ENCODE measurements around the gene SSTR4.
A peak's percentile ranks its signal among the peaks of the same experiment; 100 is the strongest.

SSTR4 gene

DNA sequence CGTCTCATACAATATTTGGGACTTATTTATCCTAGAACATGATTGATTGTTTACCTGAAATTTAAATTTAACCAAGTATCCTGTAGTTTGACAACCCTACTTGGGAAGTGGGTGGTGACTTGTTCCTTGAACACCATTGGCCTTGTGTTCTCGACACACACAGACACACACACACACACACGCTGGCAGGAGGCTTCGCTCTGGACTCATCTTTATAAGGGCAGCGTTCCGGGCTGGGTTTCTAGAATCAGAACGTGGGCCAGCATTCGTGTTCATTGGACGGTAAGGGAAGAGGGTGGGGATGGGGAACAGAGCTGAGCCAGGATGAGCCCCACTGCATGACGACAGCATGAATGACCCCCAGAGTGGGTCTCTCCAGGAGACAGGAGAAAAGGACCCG, 16.2 kb upstream of the SSTR4 start:
- no peak for DNase-seq

DNA sequence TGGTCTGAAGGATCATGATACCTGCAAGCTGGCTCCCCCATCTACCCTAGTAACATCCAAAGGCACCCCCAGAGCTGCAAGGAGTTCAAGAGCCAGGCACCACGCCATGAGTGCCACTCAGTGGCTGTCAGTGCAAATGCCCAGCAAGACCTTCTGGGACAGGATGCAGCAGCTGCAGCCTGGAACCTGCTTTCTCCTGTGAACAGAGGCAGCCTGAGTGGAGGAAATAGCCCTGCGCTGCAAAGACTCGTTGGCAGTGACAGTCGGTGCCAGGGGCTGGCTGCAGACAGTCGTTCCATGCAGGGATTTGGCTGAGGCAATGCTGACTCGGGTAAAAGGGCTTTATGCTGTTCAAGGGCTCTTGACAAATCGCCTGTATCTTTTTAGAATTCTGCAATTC, 15.7 kb upstream of the SSTR4 start:
- DNase-seq = no peak

DNA sequence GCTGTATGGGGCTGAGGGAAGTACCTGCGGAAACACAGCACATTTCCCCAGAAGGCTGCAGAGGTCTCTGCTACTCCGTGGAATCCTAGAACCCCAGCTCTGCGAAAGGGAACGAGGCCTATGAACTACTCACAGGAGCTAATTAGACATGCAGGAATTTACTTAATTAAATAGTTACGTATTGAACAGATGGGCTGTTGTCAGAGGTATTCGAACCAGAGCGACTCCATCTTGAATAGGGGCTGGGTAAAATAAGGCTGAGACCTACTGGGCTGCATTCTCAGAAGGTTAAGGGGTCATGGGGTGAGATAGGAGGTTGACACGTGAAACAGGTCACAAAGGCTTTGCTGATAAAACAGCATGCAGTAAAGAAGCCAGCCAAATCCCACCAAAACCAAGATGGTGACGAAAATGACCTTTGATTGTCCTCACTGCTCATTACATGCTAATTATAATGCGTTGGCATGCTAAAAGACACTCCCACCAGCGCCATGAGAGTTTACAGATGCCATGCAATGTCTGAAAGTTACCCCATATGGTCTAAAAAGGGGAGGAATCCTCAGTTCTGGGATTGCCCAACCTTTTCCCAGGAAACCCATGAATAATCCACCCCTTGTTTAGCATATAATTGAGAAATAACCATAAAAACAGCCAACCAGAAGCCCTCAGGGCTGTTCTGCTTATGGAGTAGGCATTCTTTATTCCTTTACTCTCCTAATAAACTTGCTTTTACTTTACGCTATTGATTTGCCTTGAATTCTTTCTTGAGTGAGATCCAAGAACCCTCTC, 14.7 kb upstream of the SSTR4 start:
- DNase-seq = no peak

DNA sequence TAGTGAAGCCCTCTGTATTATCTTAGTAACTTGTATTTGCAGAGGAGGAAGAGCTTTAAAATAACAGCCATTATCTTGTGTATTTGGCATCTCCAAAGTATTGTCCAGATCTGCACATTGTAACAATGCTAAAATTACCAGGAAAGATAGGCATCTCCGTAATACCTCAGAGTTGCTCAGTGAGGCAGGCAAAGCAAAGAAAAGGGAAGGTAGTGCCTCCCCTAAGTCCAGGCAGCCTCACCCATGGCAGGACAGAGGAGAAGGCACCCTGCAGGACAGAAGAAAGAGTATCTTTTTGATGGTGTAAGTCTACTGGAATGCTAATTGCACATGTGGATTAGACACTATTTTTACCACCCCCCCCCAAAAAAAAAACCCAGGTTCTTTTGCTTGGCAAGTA, 13.6 kb upstream of the SSTR4 start:
- no peak for DNase-seq

GRCh38 chr20:23021951-23022350, 13.2 kb upstream of the SSTR4 start:
- no peak for DNase-seq

DNA sequence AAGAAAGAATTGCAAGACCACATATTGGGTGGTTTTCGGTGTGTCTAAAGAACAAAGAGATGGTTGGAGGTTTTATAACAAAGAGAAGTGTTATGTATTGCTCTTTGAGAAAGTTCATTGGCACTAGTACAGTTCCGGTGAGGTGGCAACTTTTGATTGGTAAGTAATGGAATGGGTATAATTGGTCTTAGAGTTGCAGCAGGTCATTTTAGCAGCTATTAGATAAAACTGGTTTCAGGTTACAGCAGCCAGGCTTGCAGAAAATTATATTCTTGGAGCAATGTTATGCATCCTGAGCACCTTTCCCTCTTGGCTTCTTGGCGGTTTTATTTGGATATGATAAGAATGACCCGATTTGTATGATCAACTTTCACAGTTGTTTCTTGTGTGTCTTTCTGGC, 12.3 kb upstream of the SSTR4 start:
- DNase-seq = no peak

DNA sequence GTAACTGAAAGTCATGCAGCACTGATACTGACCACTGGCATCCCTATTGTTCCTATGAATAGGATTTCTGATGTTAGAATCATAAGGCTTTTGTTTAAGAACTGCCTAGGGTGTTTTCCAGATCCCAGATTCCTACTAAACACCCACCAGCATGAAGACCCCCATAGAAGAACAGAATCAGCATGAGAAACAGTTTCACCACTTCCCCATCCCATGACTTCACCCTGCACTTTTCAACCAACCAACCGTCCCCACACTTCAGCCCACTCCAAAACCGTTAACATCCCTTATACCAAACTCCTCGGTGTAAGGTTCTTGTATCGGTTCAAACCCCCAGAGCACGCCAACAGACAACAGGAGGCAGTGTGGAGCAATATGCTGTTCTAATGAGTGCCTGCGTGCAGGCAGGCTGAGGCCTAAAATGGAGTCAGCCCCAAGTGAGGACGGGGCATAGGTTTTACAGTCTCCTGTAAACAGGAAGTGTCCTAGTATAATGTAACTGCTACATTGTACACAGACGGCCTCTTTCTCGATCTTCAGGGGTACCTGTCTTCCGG, 11.4 kb upstream of the SSTR4 start:
- DNase-seq = no peak

- DNase-seq = no peak
These were observed 10.4 kb upstream of the SSTR4 start for GRCh38 chr20:23024701-23025100.

GRCh38 chr20:23025503-23025902, 9.6 kb upstream of the SSTR4 start:
- DNase-seq = peak; percentile 78

DNA sequence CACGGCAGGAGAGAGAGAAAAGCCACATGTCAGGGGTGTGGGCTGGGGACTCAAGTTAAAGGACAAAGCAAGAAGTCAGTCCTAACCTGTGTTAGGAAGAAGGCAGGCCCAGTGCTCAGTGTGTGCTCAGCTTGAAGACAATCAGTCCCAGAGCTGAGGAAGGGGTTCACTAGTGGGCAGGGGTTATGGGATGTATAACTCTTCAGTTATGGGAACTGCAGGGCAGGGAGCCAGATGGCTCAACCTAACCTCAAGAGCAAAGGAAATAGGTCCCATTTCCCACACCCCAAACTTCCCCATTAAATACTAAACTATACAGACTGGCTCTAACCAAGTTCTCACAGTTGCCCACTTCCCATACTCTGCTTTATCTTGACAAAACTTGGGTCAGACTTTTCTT, 7.4 kb upstream of the SSTR4 start:
- no peak for DNase-seq

DNA sequence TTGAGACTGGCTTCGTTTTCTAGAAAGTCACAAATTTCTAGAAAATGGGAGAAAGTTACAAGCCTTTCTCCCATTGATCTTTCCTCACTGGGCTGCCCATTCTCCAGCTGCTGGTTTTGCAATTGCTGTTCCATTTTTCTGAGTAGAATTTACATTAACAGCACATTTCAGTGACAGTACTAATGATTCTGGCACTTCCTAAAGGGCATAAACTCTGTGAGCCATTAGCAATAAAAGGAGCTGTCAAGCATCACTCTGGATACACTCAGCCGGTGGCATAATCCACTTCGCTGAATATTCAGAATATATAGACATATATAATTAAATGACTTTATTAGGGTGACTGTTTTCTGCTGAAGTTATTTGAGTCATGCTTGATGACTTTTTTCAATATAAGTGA, 6.7 kb upstream of the SSTR4 start:
- no peak for DNase-seq

GRCh38 chr20:23029324-23029723, 5.8 kb upstream of the SSTR4 start:
- no peak for DNase-seq

GRCh38 chr20:23031346-23031745, 3.8 kb upstream of the SSTR4 start:
- no peak for DNase-seq

- DNase-seq = no peak
These were observed 2.9 kb upstream of the SSTR4 start for GRCh38 chr20:23032056-23032749.

DNA sequence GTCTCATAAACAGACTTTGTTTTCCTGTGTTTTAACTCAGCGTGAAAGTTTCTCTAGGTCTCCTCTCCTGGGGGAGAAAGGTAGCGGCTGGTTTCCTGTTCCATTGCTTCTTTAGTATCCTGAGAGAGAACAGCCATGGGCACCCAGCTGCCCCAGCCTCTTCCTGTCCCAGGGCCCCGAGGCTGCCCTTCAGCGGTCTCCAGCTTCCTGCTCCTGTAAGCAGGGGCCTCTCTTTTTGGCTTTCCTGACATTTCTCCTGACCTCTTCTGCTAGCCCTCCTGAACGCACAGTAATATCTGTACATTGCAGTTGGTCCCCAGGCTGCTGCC, 2.4 kb upstream of the SSTR4 start:
- DNase-seq = no peak

GRCh38 chr20:23033918-23034317, 1.2 kb upstream of the SSTR4 start:
- DNase-seq = no peak

- no peak for DNase-seq
These were observed 619 bp downstream of the SSTR4 start for GRCh38 chr20:23035731-23036130.

GRCh38 chr20:23036371-23036770, 1.3 kb downstream of the SSTR4 start:
- no peak for DNase-seq

DNA sequence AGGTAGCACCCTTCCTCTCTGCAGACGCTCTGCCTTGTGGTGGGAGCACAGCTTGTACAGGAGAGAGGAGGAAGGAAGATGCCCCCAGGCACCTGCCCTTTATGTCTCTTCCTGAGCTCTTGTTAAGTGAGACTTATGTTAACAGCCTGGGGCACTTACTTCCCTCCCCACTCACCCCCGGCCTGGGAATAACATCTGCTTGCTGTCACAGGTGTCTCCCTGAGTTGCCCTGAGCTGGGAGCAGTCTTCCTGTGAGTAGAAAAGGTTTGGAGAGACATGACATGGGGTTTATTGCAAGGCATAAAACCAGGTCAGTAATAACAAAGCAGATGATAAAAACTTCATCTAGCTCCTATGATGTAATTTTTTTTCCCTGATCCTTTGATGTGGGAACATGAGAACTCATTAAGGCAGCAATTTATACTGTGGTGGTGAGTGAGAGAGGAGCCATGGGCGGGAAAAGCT, 1.9 kb downstream of the SSTR4 start:
- DNase-seq = no peak

DNA sequence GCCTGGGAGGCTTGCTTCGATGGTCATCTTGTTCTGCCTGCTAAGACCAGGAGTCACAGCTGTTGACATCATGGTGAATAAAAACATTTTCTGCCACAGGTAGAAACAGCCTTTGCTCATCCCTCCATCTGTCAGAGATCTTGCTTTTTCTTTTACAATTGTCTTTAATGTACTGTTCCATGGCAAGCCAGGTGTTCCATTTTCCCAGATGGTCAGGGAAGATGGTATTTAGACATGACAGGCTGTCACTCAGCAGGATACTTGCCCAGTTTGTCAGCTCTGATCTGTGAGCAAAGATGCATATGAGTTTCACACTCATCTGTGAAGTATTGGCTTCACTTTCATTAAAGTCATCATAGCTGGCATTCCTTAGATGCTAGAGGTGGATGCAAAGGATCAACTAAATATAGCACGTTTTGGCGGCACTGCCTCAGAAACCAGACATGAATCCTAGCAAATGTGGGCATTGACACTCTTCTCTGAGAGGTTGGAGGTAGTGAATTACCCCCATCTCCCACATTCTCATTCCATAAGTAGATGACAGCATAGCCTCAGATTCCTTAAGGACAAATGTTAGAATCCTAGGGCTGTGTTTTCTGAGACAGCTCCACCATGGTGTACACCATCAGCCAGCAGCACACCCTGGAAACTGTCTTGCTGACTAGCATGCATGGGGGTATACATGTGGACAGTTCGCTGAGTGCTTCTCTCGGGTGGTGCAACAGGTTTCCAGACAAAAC, 4.2 kb downstream of the SSTR4 start:
- DNase-seq = no peak

DNA sequence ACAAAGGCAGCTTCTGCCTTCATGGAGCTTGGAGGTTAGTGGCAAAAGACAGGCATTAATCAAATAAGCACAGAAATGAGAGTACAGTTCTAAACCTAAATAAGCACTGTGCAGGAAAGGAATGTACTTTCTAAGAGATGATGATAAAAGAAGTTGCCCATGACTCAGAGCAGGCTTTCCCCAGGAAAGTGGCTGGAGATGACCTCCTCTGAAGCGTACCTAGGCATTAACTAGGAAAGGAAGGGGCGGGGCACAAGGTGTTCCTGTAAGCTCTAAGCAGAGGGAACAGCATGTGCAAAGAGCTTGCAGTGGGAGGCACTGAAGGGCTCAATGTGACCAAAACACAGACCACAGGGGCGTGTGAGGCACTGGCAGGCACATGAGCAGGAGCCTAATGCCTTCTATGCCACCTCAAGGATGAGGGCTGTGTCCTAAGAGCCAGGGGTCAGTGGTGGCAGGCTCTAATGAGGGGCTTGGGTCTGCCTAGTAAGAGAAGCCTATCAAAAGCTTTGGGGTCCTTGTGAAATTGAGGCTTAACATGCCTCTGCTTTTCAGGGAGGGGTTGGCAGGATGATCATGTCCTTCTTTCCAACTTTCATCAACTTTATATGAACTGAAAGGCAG, 4.9 kb downstream of the SSTR4 start:
- DNase-seq = no peak

- DNase-seq = no peak
These were observed 7.2 kb downstream of the SSTR4 start for GRCh38 chr20:23042270-23042669.

- DNase-seq = no peak
These were observed 8.3 kb downstream of the SSTR4 start for GRCh38 chr20:23043376-23043775.

Measured in CD4-positive, alpha-beta T cell treated with Interleukin-15 for 1 hour (primary cell).